DMS 273 (cell line): Measurements from ENCODE around the gene CREBBP.

Source experiments
- DNase-seq: peaks from one replicate; lab custom pipeline; 2025; ENCODE audit not compliant: unreplicated experiment; lab: John Stamatoyannopoulos, UW

CREBBP gene

DNA sequence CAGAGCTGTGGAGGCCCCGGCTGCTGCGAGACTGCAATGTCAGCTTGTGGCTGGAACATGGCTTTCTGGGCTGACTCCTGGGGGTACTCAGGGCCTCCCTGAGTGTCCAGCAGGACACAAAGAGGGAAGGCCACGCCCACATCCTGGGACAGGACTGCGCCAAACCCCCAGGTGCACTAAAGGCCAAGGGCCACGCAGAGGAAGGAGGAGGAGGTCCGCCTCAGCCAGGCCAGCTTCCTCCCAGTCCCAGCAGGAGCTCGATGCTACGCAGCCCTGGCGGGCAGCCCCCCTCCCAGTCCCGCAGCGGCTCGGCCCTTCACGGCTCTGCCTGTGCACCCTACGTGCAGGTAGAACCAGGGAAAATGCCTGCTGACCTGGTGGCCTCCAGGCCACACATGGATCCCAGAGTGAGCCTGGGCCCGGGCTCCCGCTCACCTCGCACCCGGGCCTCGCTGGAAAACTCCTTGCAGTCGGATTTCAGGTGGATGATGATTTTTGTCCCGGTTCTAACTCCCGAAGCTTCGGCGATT, 204.8 kb downstream of the CREBBP start:
- no peak for DNase-seq
